ENCODE data around the gene ADGRE2.

ADGRE2 gene

GRCh38 chr19:14733574-14733973 lies 44.8 kb downstream of the ADGRE2 start:
- no peak for DNase-seq (ENCODE audit: low spot score)

- no peak for DNase-seq (ENCODE audit: low spot score)
Measured at GRCh38 chr19:14732510-14732909, 45.9 kb downstream of the ADGRE2 start.

GRCh38 chr19:14731200-14731599 lies 47.2 kb downstream of the ADGRE2 start:
- no peak for DNase-seq (ENCODE audit: low spot score)

DNA sequence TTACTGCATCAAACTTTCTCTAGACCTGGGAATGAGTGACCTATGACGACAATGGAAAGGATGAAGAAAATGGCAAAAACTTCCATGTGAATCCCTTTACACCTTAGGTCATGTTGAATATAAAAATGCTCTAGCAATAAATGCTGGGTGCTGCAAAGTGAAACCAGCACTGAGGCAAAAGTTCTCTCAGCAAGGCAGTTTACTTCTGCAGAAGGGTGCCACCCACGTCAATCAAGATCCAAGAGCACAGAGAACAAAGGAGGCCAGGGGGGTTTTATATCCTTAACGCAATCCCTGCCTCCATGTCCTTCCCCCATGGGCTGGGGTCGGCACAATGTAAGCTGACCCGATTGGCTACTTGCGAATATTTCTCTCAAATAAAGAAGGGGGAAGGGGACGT lies 49.8 kb downstream of the ADGRE2 start:
- DNase-seq (ENCODE audit: low spot score), result no peak

DNA sequence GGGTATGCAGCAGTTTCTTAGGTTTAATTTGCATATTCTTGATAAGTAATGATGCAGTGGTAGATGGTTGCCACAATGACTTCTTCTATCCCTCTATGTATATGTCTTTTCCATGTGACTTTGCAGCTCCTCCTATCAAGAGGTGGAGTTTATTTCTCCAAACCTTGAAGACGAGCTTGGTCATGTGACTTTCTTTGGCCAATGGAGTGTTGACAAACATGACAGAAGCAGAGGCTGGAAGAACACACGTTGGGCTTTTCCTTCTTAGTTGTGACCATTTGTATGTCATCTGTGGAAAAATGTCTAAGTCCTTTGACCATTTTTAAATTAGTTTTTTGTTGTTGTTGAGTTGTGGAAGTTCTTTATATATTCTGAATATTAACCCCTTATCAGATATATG lies 56.2 kb downstream of the ADGRE2 start:
- DNase-seq (ENCODE audit: low spot score), result no peak

GRCh38 chr19:14719162-14719561 lies 59.2 kb downstream of the ADGRE2 start:
- no peak for DNase-seq (ENCODE audit: low spot score)

- DNase-seq (ENCODE audit: low spot score), result no peak
Measured at GRCh38 chr19:14718522-14719116, 59.7 kb downstream of the ADGRE2 start.

DNA sequence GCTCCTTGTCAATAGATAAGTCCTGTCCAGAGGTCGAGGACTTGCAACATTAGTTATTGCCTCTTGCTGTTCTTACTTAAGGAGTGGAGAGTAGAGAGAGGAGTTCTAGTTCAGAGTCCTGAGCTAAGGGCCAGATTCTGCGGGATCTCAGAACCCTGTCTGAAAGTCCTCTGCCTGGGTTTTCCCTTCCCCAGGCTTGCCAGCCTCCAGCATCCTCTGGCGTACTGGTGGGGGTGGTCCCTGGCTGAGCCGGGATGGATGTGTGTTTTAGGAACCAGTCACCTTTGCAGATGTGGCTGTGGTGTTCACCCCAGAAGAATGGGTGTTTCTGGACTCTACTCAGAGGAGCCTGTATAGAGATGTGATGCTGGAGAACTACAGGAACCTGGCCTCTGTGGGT lies 62.5 kb downstream of the ADGRE2 start:
- no peak for DNase-seq (ENCODE audit: low spot score)

DNA sequence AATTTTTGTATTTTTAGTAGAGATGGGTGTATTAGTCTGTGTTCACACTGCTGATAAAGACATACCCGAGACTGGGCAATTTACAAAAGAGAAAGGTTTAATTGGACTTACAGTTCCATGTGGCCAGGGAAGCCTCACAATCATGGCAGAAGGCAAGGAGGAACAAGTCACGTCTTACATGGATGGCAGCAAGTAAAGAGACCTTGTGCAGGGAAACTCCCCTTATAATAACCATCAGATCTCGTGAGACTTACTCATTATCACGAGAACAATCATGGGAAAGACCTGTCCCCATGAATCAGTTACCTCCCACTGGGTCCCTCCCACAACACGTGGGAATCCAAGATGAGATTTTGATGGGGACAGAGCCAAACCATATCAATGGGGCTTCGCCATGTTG lies 73.9 kb downstream of the ADGRE2 start:
- DNase-seq (ENCODE audit: low spot score), result no peak

- no peak for DNase-seq (ENCODE audit: low spot score)
Measured at GRCh38 chr19:14703833-14704232, 74.5 kb downstream of the ADGRE2 start.

DNA sequence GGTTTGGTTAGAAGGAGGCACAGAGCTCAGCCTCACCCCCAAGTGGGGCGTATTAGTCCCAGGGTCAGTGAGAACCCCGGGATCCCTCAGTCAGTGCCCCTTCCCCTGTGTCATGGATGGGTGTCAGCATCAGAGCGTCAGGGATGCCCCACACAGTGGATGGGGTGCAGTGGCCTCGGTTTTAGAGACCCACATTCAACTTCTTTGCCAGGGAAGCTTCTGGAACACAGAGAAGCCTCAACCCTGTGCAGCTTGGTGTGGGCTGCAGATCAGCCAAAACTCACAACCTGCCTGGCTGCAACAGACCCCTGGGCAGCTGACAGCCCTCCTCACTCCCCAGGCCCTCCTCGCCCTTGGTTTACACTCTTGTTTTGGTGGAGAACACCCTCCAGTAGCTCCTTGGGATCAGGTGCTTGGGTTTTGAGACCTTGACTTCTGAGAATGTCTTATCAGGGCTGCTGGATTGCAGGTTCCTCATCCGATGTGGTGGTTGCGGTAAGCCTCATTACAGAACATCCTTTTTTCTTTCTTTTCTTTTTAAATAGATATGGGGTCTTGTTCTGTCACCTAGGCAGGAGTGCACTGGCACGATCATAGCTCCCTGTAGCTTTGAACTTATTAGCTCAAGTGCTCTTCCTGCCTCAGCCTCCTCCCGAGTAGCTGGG lies 77.5 kb downstream of the ADGRE2 start:
- no peak for DNase-seq (ENCODE audit: low spot score)

GRCh38 chr19:14699641-14700040 lies 78.7 kb downstream of the ADGRE2 start:
- DNase-seq (ENCODE audit: low spot score), result no peak

GRCh38 chr19:14695471-14695870 lies 82.9 kb downstream of the ADGRE2 start:
- DNase-seq (ENCODE audit: low spot score), result no peak

DNA sequence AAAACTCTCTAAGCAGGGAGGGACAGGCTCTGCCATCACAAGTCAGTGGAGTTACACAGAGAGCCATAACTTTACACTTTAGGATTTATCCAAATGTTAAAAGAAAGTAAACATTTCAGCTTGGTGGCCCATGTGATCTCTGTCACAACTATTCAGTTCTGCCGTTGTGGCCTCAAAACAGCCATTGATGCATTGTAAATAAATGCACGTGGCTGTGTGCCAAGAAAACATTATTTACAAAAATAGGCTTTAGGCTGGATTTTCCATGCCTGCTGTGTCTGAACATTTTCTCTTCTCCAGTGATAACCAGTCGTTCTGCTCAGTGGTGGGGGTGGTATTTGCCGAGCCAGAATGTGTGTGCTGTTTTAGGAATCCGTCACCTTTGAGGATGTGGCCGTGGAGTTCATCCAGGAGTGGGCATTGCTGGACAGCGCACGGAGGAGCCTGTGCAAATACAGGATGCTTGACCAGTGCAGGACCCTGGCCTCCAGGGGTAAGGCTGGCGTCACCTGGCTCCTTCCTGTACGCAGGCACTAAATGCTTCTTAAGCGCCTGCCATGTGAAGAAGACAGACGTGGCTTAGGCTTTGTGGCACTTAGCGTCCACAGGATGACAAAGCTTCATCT lies 83.6 kb downstream of the ADGRE2 start:
- DNase-seq (ENCODE audit: low spot score), result no peak

- peak; percentile 89 for DNase-seq (ENCODE audit: low spot score)
Measured at GRCh38 chr19:14689598-14690503, 88.5 kb downstream of the ADGRE2 start, which contains the start of gene ZNF333. Gene ZNF333 (plus strand): TSS chr19:14690048. CDS start chr19:14693492, 3,444 bp downstream.

DNA sequence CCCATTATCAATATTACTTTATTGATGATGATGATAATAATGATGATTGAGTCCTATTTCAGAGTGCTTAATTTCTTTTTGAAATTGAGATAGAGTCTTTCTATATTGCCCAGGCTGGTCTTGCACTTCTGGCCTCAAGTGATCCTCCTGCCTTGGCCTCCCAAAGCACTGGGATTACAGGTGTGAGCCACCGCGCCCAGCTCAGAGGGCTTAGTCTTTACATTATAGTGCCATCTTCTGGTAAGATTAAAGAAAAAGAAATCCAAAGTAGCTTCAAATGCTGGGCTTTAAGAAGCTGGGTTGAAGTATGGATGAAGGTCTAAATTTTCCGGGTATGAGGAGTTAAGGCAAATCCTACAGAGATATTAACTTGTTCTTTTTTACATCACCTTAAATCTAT lies 91.9 kb downstream of the ADGRE2 start:
- peak; percentile 21 for DNase-seq (ENCODE audit: low spot score)

- DNase-seq (ENCODE audit: low spot score), result no peak
Measured at GRCh38 chr19:14683439-14683838, 94.9 kb downstream of the ADGRE2 start.

All from HuH-7 (cell line).